ENCODE measurements around the gene DNAJC5G.

Gene DNAJC5G, protein sequence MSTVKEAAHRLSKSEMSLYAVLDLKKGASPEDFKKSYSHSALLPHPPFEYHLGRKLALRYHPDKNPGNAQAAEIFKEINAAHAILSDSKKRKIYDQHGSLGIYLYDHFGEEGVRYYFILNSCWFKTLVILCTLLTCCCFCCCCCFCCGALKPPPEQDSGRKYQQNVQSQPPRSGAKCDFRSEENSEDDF

GRCh38 chr2:27275211-27276150 lies at the start of gene DNAJC5G:
TSS of gene DNAJC5G (plus strand) at chr2:27275433. CDS start at chr2:27276729, 1,296 bp downstream.
- DNase-seq: no peak

DNA sequence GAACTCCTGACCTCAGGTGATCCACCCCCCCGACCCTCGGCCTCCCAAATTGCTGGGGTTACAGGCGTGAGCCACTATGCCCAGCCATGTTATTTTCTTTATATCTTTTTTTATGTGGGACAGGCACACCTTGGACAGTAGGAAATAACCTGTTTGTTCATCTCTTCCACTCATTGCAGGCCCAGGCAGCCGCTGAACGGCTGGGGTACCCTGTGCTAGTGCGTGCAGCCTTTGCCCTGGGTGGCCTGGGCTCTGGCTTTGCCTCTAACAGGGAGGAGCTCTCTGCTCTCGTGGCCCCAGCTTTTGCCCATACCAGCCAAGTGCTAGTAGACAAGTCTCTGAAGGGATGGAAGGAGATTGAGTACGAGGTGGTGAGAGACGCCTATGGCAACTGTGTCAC lies 49.7 kb upstream of the DNAJC5G start:
- DNase-seq: no peak

GRCh38 chr2:27227501-27227900 lies 47.7 kb upstream of the DNAJC5G start:
- no peak for DNase-seq

DNA sequence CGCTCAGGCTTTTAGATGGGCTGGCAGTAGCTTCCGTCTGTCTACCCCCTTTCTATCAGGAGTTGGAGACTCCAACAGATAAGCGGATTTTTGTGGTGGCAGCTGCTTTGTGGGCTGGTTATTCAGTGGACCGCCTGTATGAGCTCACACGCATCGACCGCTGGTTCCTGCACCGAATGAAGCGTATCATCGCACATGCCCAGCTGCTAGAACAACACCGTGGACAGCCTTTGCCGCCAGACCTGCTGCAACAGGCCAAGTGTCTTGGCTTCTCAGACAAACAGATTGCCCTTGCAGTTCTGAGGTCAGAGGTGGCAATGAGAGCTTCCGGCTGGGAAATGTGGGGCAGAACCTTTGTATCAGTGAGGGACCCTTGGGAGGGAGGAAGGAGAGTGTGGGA lies 43.3 kb upstream of the DNAJC5G start:
- DNase-seq: no peak

- no peak for DNase-seq
Measured at GRCh38 chr2:27233341-27233740, 41.9 kb upstream of the DNAJC5G start.

DNA sequence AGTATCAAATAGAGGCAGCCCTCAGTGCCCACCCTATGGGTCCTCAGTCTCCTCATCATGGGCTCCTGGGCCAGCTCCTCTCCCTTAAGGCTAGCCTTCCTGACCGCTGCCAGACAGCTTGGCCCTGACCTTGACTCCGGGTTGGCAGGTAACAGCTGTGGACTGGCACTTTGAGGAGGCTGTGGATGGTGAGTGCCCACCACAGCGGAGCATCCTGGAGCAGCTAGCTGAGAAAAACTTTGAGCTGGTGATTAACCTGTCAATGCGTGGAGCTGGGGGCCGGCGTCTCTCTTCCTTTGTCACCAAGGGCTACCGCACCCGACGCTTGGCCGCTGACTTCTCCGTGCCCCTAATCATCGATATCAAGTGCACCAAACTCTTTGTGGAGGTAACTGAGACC lies 39.1 kb upstream of the DNAJC5G start:
- DNase-seq: no peak

DNA sequence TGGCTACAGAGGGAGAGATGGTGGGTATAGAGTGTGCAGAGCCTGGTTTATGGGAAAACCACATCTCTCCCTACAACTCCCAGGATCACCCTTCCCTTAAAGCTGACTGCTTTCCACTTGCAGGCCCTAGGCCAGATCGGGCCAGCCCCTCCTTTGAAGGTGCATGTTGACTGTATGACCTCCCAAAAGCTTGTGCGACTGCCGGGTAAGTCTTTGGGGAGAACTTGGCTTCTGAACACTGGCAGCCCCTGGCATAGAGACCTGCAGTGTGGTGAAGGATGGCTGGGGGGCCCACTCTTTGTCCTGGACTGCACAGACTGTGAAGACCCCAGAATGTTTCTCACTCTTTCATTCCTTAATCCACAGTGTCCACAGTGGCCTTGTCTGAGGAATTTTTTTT lies 38.6 kb upstream of the DNAJC5G start:
- no peak for DNase-seq

DNA sequence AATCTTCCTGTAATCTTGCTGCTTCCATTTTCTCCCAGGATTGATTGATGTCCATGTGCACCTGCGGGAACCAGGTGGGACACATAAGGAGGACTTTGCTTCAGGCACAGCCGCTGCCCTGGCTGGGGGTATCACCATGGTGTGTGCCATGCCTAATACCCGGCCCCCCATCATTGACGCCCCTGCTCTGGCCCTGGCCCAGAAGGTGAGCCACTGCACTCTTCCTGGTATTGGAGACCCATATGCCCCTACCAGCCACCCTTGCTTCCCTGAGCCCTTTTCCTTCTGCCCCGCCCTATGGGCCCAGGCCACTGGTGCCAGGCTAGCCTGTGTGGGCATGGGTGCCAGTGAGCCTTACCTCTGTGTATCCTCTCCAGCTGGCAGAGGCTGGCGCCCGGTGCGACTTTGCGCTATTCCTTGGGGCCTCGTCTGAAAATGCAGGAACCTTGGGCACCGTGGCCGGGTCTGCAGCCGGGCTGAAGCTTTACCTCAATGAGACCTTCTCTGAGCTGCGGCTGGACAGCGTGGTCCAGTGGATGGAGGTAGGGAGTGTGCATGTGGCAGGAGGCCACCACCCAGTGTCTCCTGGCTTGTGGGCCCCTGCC lies 37.8 kb upstream of the DNAJC5G start:
- DNase-seq: no peak

DNA sequence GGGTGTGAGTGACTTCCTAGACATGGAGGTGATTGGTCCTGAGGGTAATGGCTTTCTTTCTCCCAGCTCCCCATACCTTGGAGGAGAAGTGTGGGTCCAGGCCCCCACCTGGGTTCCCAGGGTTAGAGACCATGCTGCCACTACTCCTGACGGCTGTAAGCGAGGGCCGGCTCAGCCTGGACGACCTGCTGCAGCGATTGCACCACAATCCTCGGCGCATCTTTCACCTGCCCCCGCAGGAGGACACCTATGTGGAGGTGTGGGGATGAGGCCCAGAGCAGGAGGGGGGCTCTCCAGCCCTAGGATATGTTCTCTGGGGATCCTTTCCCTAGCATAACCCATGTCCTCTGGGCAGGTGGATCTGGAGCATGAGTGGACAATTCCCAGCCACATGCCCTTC lies 36.3 kb upstream of the DNAJC5G start:
- no peak for DNase-seq

DNA sequence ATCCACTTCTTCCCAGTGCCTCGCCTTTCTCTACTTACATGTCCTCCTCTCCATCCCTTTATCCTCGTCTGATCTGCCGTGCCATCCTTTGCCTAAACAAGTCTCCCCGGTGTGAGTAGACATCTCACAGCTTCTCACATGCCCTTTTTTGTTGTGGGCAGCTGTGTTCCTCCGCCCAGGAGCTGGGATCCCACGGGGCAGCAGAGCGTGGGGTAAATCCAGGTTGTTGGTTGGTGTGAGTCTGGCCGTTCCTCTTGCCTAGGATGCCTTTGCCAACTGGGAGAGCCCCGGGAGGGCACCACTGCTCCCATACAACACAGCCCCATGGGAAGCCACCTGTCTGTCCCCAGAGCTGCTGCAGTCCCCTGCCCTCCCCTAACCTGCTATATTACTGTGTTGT lies 34.8 kb upstream of the DNAJC5G start:
- DNase-seq: no peak

- no peak for DNase-seq
Measured at GRCh38 chr2:27241761-27242613, 33.2 kb upstream of the DNAJC5G start.

- no peak for DNase-seq
Measured at GRCh38 chr2:27242614-27242951, 32.6 kb upstream of the DNAJC5G start.

- DNase-seq: no peak
Measured at GRCh38 chr2:27243391-27244130, 31.7 kb upstream of the DNAJC5G start.

- no peak for DNase-seq
Measured at GRCh38 chr2:27245116-27245515, 30.1 kb upstream of the DNAJC5G start.

GRCh38 chr2:27245626-27246025 lies 29.6 kb upstream of the DNAJC5G start:
- no peak for DNase-seq

- DNase-seq: no peak
Measured at GRCh38 chr2:27247893-27248292, 27.3 kb upstream of the DNAJC5G start.

DNA sequence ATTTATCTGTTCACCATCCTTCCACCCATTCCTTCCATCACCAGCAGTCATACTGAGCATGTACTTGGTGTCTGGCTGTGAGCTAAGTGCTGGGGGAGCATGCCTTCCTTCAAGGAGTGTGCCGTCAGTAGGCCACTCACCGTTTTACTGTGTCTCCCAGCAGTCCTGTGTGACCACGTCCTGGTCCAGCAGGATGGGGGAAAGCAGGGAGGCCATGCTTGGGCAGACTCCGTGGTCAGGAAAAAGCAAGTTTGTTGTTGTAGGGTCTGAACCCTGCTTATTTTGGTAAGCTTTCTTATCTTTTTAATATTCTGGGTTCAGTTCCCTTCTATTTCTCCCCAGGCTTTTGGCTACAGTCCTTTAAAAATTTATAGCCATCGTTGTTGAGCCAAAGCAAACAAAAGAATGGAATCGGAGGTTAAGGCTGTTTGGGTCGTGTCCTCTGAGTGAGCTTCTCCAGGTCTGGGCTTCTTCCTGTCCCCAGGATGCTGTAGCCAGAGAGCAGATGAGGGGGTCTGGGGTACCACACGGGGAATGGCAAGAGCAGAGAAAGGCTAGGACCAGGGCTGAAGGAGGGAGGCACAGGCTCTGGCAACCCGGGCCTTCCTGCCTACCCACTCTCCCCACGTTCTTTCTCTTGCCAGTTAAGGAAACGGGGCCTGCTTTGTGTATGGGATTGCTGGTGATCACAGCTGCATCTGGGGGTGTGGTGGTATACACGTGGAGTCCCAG lies 25.9 kb upstream of the DNAJC5G start:
- no peak for DNase-seq

GRCh38 chr2:27249891-27250651 lies 25.2 kb upstream of the DNAJC5G start:
- DNase-seq: no peak

DNA sequence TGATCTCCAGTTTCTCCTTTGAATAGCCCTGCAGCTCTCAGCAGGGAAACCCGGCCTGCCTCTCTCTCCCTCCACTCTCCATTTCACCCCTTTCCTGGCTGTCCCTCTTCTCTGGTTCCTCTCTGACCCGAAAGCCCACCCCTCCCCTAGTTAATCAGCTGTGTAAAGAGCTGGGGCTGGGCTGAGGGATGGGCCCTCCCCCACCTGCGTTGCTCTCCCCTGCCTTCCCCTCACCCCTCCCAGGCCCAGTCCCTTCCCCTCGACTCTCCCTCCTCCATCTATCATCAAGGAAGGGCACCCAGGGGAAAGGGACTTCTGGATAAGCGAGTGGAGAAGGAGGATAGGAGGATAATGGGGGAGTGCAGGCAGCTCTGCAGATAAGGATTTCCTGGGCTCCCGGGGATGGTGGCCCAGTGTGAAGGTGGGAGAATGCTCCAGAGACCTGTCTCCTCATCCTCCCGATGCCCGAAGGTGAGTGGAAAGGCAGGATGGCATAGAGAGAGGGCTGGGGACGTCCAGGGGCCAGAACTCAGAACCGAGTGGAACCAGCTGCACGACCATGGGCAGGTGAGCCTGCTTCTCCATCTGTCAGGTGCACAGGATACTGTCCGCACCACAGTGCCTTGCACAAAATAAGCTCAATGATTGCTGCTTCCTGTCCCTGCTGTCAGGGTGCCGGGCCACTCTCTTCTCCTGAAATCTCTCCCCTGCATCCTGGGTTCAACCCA lies 24.4 kb upstream of the DNAJC5G start:
- no peak for DNase-seq

GRCh38 chr2:27251766-27252165 lies 23.5 kb upstream of the DNAJC5G start:
- no peak for DNase-seq

Data from NCI-H526 treated with DMSO at 0.1 percent for 48 hours (cell line).